ENCODE results near the gene ZCCHC12. TPM values are rescaled to one million over a fixed set of nuclear protein-coding genes. Genes with fewer than 3 reads are reported as not detected.
"Not testable (repeated sequence)": the region's sequence is repeated elsewhere in the genome, so short reads cannot be mapped to it uniquely, and the experiment has no call there.

Gene ZCCHC12
- total RNA-seq = not detected

DNA sequence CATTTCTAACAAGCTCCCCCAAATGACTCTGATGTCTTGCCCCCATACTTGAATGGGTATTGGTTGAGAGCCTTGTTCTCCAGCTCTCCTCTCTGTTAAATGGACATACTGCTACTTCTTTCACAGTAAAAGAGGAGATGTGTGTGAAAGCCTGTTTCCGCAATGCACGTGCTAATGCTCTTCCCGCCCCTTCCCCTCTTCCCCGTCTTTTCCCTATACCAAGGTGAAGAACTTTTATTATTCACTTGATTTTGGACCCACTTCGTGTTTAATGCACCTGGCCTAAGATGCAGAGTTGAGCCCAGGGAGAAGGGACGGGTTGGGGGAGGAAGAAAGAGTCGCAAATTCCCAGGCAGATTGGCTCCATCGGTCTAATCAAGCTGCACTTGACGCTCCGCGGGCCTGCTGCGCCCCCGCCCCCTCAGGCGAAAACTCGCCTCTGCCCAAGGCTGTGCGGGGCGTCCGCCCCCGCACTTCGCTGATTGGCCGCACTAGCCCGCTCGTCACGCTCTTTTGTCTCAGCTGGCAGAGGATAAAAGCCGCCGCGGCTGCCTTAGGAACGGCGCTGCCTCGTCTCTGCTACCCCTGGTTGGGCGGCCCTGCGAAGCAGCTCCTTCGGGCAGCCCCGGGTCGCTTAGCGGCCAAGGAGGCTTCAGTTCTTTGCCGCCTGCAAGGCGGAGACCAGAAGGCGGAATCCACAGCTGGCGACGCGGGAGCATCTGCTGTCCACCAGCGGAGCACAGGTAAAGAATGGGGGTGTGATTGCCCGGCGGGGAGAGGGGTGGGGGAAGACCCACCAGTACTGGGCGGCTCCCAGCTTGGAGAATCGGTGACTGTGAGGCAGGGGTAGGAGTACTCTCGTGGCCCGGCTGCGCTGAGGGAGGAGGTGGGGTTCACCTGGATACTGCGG is at the start of gene ZCCHC12:
Gene ZCCHC12, plus strand, starts transcription at position 562 of the 910 bp plus-strand sequence. CDS start 1,421 bp downstream, outside the sequence.
- peaks cover 53% of the 10 kb centered on the region for H3K27me3 Mint-ChIP-seq
- peak within 1 kb of the TSS; percentile 30 for H3K4me3 Mint-ChIP-seq
- H3K36me3 Mint-ChIP-seq (ENCODE audit: low read depth) = no peaks in the 10 kb centered on the region
- CTCF ChIA-PET = interaction anchor here (0.8 to 1.2 kb wide), 2 partner anchors 10 to 15 kb away, joined by 3 to 4 read pairs; no protein-coding TSS in a partner anchor
- H3K9me3 Mint-ChIP-seq = no peaks in the 10 kb centered on the region
- peak; percentile 19 for DNase-seq
- H3K27ac Mint-ChIP-seq = no peak within 1 kb of the TSS
- H3K4me1 Mint-ChIP-seq = peaks cover 9% of the 10 kb centered on the region
- POLR2A ChIA-PET = no interaction called here

DNA sequence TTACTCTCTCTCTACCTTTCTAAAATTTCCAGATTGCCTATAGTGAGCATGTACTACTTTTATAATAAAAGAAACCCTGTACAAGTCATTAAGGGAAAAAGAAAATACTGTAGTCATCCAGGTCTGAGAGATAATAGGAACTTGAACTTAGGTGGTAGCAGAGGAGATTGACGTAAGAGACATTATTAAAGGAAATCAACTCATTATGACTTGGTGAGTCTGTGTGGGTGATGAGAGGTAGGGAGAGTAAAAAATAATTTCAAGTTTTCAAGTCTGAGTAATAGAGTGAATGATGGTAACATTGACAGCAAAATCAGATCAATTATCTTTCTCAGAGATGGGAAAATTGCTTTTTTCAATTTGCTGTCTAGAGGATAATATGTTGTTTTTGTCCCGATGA is 44.0 kb upstream of the ZCCHC12 start:
- no peaks in the 10 kb centered on the region for H3K9me3 Mint-ChIP-seq
- peaks cover 8% of the 10 kb centered on the region for H3K27me3 Mint-ChIP-seq
- no peak for DNase-seq
- ChIA-PET POLR2A (no interaction called here), CTCF (no interaction called here)
- no peaks in the 10 kb centered on the region for H3K36me3 Mint-ChIP-seq (ENCODE audit: low read depth)
- H3K4me3 Mint-ChIP-seq = no peak overlapping the region
- H3K27ac Mint-ChIP-seq = no peak overlapping the region
- H3K4me1 Mint-ChIP-seq = no peaks in the 10 kb centered on the region

DNA sequence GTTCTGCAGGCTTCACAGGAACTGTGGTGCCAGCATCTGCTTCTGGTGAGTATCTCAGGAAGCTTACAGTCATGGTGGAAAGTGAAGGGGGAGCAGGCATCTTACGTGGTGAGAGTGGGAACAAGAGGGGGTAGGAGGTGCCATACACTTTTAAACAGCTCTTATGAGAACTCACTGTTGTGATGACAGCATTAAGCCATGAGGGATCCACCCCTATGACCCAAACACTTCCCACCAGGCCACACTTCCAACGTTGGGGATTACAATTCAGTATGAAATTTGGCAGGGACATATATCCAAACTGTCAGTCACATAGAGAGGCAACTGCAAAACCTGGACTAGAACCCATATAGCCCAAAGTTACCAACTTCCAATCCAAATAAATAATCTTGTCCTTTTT is 43.1 kb upstream of the ZCCHC12 start:
- CTCF ChIA-PET = interaction anchor here (0.6 kb wide), 1 partner anchor 163 kb away, joined by 3 read pairs; no protein-coding TSS in a partner anchor
- Mint-ChIP-seq H3K27me3 (peaks cover 8% of the 10 kb centered on the region), H3K27ac (no peak overlapping the region), H3K4me3 (no peak overlapping the region), H3K9me3 (no peaks in the 10 kb centered on the region), H3K4me1 (no peaks in the 10 kb centered on the region), H3K36me3 (ENCODE audit: low read depth) (no peaks in the 10 kb centered on the region)
- POLR2A ChIA-PET = no interaction called here
- DNase-seq = no peak

DNA sequence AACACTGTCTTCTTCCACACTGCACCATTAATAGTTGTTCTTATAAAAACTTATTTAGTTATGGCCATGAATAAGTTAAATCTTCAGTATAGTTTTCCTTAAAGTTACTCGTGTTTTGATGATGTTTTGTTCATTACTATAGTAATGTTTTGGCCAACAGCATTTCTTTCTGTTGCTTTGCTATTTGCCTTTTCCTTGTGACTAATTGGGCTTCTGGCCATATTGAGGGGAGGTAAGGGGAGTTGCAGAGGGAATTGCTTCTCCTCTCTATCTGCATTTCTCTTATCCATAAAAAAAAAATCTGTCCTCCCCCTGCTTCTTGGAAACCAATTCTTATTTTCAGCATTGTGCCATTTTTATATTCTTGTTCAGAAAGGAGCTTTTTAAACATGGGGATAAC is 42.7 kb upstream of the ZCCHC12 start:
- POLR2A ChIA-PET = no interaction called here
- peaks cover 6% of the 10 kb centered on the region for H3K27me3 Mint-ChIP-seq
- H3K4me1 Mint-ChIP-seq = no peaks in the 10 kb centered on the region
- H3K4me3 Mint-ChIP-seq = no peak overlapping the region
- CTCF ChIA-PET = interaction anchor here (0.6 kb wide), 1 partner anchor 163 kb away, joined by 3 read pairs; no protein-coding TSS in a partner anchor
- H3K9me3 Mint-ChIP-seq = no peaks in the 10 kb centered on the region
- H3K36me3 Mint-ChIP-seq (ENCODE audit: low read depth) = no peaks in the 10 kb centered on the region
- H3K27ac Mint-ChIP-seq = no peak overlapping the region
- DNase-seq = no peak

DNA sequence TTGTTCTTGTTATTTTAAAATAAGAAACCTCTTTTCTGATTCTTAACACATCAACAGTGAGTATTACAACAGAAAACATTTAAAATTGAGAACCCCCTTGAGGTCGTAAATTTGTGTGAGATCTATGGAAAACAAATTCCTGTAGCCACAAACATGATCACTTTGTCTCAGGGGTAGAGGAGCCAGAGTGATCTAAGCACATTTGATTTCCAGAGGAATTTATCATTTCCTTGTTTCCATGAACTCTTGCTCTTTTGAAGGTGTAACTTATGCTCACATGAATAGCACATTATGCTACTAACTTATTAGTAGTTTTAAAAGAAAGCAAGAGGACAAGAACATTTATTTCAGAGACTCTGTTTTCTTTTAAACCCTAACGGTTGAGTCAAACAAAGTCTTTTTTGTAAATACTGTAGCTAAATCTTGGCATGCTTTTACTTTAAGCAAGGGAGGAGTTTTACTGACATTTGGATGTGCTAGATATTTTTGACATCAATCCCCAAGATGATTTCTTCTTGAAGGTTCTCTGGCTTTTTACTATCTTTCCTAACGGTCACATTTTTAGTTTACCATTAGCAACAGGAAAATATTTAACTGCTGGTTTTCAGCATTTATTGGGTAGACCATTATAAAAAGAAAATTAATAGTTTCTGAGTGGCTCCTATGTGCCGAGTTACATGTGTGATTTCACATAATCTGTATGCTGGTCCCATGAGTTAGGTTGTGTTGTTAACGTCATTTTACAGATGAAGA is 27.9 kb upstream of the ZCCHC12 start:
- ChIA-PET POLR2A (no interaction called here), CTCF (interaction anchor here (1.4 kb wide), 1 partner anchor 14 kb away, joined by 8 read pairs; no protein-coding TSS in a partner anchor)
- Mint-ChIP-seq H3K36me3 (ENCODE audit: low read depth) (no peaks in the 10 kb centered on the region), H3K27ac (no peak overlapping the region), H3K4me1 (no peaks in the 10 kb centered on the region), H3K9me3 (no peaks in the 10 kb centered on the region), H3K27me3 (peaks cover 8% of the 10 kb centered on the region), H3K4me3 (no peak overlapping the region)
- no peak for DNase-seq

DNA sequence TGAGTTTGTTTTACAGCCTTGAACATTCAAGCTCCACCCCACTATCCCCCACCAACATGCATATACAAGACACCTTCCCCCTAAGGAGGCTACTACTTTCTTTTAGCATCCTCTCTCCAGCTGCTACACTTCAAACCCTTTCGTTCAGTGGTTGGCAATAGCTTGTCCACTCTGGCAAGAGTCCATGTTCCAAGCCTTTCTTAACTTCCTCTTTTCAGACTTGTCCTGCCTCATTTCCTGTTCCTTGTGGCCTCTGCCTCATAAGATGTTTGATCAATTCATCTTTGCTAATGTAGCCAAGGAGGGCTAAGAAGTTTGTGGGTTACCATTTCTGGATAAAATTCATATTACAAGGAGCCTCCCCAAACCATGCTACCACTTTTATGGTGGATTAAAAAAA is 20.8 kb upstream of the ZCCHC12 start:
- Mint-ChIP-seq H3K27ac (no peak overlapping the region), H3K4me1 (no peaks in the 10 kb centered on the region), H3K9me3 (no peaks in the 10 kb centered on the region), H3K36me3 (ENCODE audit: low read depth) (no peaks in the 10 kb centered on the region), H3K4me3 (no peak overlapping the region), H3K27me3 (peaks cover 3% of the 10 kb centered on the region)
- ChIA-PET POLR2A (no interaction called here), CTCF (interaction anchor here (0.8 kb wide), 1 partner anchor 36 kb away, joined by 3 read pairs; no protein-coding TSS in a partner anchor)
- no peak for DNase-seq

DNA sequence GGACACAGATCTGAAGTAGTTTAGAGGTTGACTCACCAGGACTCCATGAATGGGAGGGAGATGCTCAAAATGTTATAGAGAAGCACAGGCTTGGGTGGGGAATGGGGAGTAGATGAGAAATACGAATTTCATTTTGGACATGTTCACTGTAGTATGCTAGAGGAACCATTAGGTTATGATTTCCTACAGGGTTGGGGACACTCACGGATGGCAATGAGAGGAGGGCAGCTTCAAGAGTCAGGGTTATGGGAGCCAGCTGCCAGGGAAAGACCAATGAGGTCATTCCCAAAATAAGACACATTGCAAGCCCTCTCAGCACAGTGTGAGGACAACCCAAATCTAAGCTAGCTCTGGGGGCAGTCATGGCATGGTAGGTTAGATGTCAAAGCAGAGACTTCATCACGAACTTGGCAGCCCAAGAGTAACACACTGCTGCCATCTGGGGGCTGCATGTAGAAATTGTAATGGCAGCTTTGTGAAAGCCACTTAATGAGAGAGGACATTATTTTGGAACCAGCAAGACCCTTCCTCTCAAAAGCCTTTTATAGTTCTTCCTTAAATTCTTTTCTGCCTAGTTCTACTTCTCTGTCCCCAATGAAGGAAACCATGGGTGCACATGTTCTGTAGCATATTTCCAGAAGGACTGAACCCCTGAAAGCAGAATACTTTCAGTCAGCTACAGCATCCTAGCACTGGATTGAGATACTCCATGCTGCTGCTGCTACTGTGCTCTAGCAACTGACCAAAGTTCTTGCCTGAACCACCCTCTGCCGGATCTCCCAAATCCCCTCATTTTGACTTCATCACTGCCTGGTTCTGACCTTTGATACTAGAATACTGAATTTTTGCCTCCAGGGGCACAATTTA is 16.2 kb upstream of the ZCCHC12 start:
- H3K9me3 Mint-ChIP-seq = no peaks in the 10 kb centered on the region
- no peaks in the 10 kb centered on the region for H3K4me1 Mint-ChIP-seq
- peaks cover 4% of the 10 kb centered on the region for H3K27me3 Mint-ChIP-seq
- DNase-seq = peak; percentile 27
- H3K27ac Mint-ChIP-seq = no peak overlapping the region
- POLR2A ChIA-PET = no interaction called here
- no peak overlapping the region for H3K4me3 Mint-ChIP-seq
- H3K36me3 Mint-ChIP-seq (ENCODE audit: low read depth) = no peaks in the 10 kb centered on the region
- CTCF ChIA-PET = interaction anchor here (0.6 kb wide), 1 partner anchor 346 kb away, joined by 3 read pairs; no protein-coding TSS in a partner anchor

DNA sequence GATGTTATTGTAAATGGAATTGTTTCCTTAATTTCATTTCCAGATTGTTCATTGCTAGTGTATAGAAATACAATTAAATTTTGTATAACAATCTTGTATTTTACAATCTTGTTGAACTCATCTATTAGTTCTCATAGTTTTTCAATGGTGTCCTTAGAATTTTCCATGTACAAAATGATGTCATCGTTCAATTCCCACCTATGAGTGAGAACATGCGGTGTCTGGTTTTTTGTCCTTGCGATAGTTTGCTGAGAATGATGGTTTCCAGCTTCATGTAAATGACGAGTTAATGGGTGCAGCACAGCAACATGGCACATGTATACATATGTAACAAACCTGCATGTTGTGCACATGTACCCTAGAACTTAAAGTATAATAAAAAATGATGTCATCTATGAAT is 6.4 kb upstream of the ZCCHC12 start:
- H3K4me1 Mint-ChIP-seq; CTCF ChIA-PET; DNase-seq; H3K9me3 Mint-ChIP-seq; H3K27me3 Mint-ChIP-seq; POLR2A ChIA-PET; H3K27ac Mint-ChIP-seq; H3K4me3 Mint-ChIP-seq; H3K36me3 Mint-ChIP-seq (ENCODE audit: low read depth): not testable (repeated sequence)

DNA sequence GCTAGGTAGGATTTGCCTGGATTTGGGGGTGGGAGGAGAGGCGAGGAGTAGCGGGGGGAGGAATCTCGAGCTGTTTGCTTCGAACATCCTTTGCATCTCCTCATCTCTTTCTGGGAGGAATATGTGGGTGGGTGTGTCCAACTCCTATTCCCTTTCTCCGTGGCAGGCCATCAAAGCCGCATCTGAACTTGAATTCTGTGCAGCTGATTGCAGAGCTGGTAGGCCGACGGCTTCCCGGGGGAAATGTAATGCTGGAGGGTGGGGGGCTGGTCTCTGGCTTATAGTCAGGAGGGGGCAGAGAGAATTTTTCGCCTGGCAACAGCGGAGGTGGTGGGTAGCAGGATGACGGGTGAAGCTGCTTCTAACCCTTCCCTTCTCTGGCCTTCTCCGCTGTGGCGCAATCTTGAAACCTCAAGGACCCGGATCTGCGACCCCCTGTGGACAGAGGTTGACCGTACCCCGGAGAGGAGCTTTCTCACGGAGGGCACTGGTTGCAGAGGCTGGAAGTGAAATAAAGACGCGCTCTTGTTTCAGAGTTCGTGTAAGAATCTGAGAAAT is 628 bp downstream of the ZCCHC12 start:
- POLR2A ChIA-PET = no interaction called here
- no peak for DNase-seq
- H3K27me3 Mint-ChIP-seq = peaks cover 57% of the 10 kb centered on the region
- peaks cover 11% of the 10 kb centered on the region for H3K4me1 Mint-ChIP-seq
- H3K36me3 Mint-ChIP-seq (ENCODE audit: low read depth) = no peaks in the 10 kb centered on the region
- H3K27ac Mint-ChIP-seq = no peak overlapping the region
- peak overlapping the region; percentile 30 for H3K4me3 Mint-ChIP-seq
- H3K9me3 Mint-ChIP-seq = no peaks in the 10 kb centered on the region
- CTCF ChIA-PET = interaction anchor here (0.8 to 1.2 kb wide), 2 partner anchors 11 to 16 kb away, joined by 3 to 4 read pairs; no protein-coding TSS in a partner anchor

DNA sequence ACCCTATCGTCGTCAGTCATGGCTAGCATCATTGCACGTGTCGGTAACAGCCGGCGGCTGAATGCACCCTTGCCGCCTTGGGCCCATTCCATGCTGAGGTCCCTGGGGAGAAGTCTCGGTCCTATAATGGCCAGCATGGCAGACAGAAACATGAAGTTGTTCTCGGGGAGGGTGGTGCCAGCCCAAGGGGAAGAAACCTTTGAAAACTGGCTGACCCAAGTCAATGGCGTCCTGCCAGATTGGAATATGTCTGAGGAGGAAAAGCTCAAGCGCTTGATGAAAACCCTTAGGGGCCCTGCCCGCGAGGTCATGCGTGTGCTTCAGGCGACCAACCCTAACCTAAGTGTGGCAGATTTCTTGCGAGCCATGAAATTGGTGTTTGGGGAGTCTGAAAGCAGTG is 1.6 kb downstream of the ZCCHC12 start:
- Mint-ChIP-seq H3K9me3 (no peaks in the 10 kb centered on the region), H3K27ac (no peak overlapping the region), H3K27me3 (peaks cover 57% of the 10 kb centered on the region), H3K4me3 (no peak overlapping the region), H3K4me1 (peaks cover 11% of the 10 kb centered on the region), H3K36me3 (ENCODE audit: low read depth) (no peaks in the 10 kb centered on the region)
- POLR2A ChIA-PET = no interaction called here
- CTCF ChIA-PET = no interaction called here
- DNase-seq = no peak

DNA sequence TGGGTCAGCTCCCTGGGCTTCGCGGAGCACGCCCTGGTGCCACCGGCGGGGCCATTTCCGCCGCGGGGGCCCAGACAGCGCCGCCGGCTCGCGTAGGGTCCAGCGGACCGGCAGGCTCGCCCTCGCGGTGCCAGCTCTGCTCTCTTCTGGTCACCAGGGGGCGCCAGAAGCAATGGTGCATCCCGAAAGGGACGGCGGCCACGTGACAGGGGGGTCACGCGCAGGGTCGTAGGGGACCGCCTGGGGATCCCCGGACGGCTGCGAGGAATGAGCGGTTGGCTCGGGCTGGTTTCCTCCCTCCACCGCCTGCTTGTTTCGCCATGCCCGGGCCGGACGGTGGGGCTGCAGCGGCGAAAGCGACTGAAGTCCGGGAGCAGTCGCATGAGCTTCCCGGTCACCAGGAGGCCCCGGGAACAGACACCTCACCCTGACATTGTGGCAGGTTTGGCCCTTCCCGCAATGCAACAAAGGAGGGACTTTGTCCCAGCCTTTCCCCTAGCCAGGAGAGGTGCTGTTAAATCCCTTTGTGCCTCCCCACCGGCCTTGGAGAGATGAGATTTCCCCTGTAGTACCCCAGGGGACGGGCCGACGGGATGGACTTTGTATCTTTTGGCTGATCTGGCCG is 15.8 kb downstream of the ZCCHC12 start:
- POLR2A ChIA-PET = no interaction called here
- DNase-seq = peak; percentile 50
- H3K27me3 Mint-ChIP-seq = peaks cover 17% of the 10 kb centered on the region
- CTCF ChIA-PET = interaction anchor here (0.7 to 1.6 kb wide), 4 partner anchors 8 to 298 kb away, joined by 3 to 8 read pairs (median 3); no protein-coding TSS in a partner anchor
- no peaks in the 10 kb centered on the region for H3K4me1 Mint-ChIP-seq
- H3K36me3 Mint-ChIP-seq (ENCODE audit: low read depth) = no peaks in the 10 kb centered on the region
- no peak overlapping the region for H3K4me3 Mint-ChIP-seq
- H3K9me3 Mint-ChIP-seq = no peaks in the 10 kb centered on the region
- H3K27ac Mint-ChIP-seq = no peak overlapping the region

DNA sequence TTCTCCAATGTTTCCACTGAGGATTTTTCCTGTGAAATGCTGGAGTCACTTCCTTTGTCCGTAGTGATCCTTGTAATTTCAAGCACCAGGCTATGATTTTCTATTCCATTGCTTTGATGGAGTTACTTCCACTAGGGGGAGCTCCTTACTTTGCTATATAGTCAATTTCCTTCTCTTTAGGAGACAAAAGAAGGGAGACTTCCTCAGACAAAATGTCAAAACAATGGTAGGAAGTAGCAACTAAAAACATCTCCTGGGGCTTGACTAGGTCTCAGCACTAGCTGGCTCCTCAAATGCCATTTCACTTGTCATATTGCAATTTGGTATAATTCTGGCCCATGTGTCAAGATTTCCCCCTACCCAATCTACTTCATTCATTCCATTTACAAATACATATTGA is 24.1 kb downstream of the ZCCHC12 start:
- H3K27me3 Mint-ChIP-seq = peaks cover 3% of the 10 kb centered on the region
- ChIA-PET CTCF (interaction anchor here (0.8 to 1.6 kb wide), 2 partner anchors 8 to 36 kb away, joined by 3 to 8 read pairs; no protein-coding TSS in a partner anchor), POLR2A (no interaction called here)
- DNase-seq = peak; percentile 10
- H3K4me1 Mint-ChIP-seq = no peaks in the 10 kb centered on the region
- H3K4me3 Mint-ChIP-seq = no peak overlapping the region
- no peaks in the 10 kb centered on the region for H3K9me3 Mint-ChIP-seq
- no peak overlapping the region for H3K27ac Mint-ChIP-seq
- no peaks in the 10 kb centered on the region for H3K36me3 Mint-ChIP-seq (ENCODE audit: low read depth)

Data from activated CD4-positive, alpha-beta T cell treated with anti-CD3 and anti-CD28 coated beads, Interleukin-2, amount 10 ng/mL, durations not matched to agents 7 days and 5 days (primary cell).